GM23248 (cell line): ENCODE results near the gene ROBO2. TPM values are rescaled to one million over a fixed set of nuclear protein-coding genes. Genes with fewer than 3 reads are reported as not detected.
A peak's percentile ranks its signal among the peaks of the same experiment; 100 is the strongest.

ENCODE experiments used
- DNase-seq: peaks from one replicate; pipeline ENCODE4 v3.0.0-alpha.2; 2015
- H2AFZ ChIP-seq: fragments of 200-600 bp; sonication (generic); 2 replicates; pipeline ENCODE4 v1.6.1; 2016; ENCODE audit warnings: antibody characterized with exemption
- H3F3A ChIP-seq: fragments of 200-600 bp; sonication (generic); 2 replicates; pipeline ENCODE4 v1.6.1; 2016; ENCODE audit warnings: mild to moderate bottlenecking, antibody characterized with exemption, mixed run types; ENCODE audit not compliant: insufficient read depth
- H3K27ac ChIP-seq: fragments of 200-600 bp; sonication (generic); 2 replicates; pipeline ENCODE4 v1.5.1; 2016; ENCODE audit warnings: mild to moderate bottlenecking
- H3K27me3 ChIP-seq: fragments of 200-600 bp; sonication (generic); replicated peaks from 2 replicates; pipeline ENCODE4 v1.6.1; 2016; ENCODE audit warnings: mild to moderate bottlenecking; ENCODE audit not compliant: insufficient read depth
- H3K36me3 ChIP-seq: fragments of 200-600 bp; sonication (generic); 2 replicates; pipeline ENCODE4 v1.6.1; 2016; ENCODE audit warnings: low read depth, mild to moderate bottlenecking
- H3K4me1 ChIP-seq: fragments of 200-600 bp; sonication (generic); 2 replicates; pipeline ENCODE4 v1.6.1; 2016; ENCODE audit warnings: mild to moderate bottlenecking; ENCODE audit not compliant: insufficient read depth
- H3K4me2 ChIP-seq: fragments of 200-600 bp; sonication (generic); one replicate; pipeline ENCODE4 v1.6.1; 2016; ENCODE audit warnings: mild to moderate bottlenecking; ENCODE audit not compliant: unreplicated experiment
- H3K4me3 ChIP-seq: fragments of 200-600 bp; sonication (generic); 2 replicates; pipeline ENCODE4 v1.5.1; 2016; ENCODE audit warnings: mild to moderate bottlenecking
- H3K79me2 ChIP-seq: fragments of 200-600 bp; sonication (generic); 2 replicates; pipeline ENCODE4 v1.6.1; 2016; ENCODE audit warnings: mild to moderate bottlenecking; ENCODE audit not compliant: insufficient read depth
- H3K9ac ChIP-seq: fragments of 200-600 bp; sonication (generic); 2 replicates; pipeline ENCODE4 v1.6.1; 2016; ENCODE audit warnings: mild to moderate bottlenecking
- H3K9me2 ChIP-seq: fragments of 200-600 bp; sonication (generic); 2 replicates; pipeline ENCODE4 v1.6.1; 2016; ENCODE audit warnings: mixed run types, mild to moderate bottlenecking, moderate library complexity; ENCODE audit not compliant: insufficient read depth
- H3K9me3 ChIP-seq: fragments of 200-600 bp; sonication (generic); one replicate; pipeline ENCODE4 v1.6.1; 2017; ENCODE audit warnings: low read depth
- H4K20me1 ChIP-seq: fragments of 200-600 bp; sonication (generic); 2 replicates; pipeline ENCODE4 v1.6.0; 2016; ENCODE audit not compliant: insufficient read depth
- EZH2 ChIP-seq: fragments of 200-600 bp; sonication (generic); IDR thresholded peaks from 2 replicates; pipeline ENCODE4 v1.6.1; 2018; ENCODE audit warnings: antibody characterized with exemption, mild to moderate bottlenecking; ENCODE audit not compliant: insufficient read depth, poor library complexity, severe bottlenecking
- EZH2phosphoT487 ChIP-seq: fragments of 200-600 bp; sonication (generic); IDR thresholded peaks from 2 replicates; pipeline ENCODE4 v1.6.1; 2018; ENCODE audit warnings: antibody characterized with exemption, moderate library complexity, mild to moderate bottlenecking, low read depth; ENCODE audit not compliant: insufficient read depth
- WGBS, 2 experiments: methylation state at CpG; one replicate each; pipeline ENCODE4 v1.1.6; 2015 to 2017; ENCODE audit warnings: low lambda C conversion rate in 2 of 2, low coverage in 1 of 2; ENCODE audit errors: missing lambda C conversion rate in 2 of 2; 5-methylcytosine and 5-hydroxymethylcytosine counted together
- in situ Hi-C: fragments of 300-500 bp; cut with MboI; formaldehyde crosslinking; loops from 2 replicates; pipeline ENCODE4 v1.15.0; 2020
- polyA plus RNA-seq: library from polyadenylated mRNA; unstranded; fragments of >200 nt; fragmentation: Nextera tagmentation; extraction: Ambion mirVana; gene quantifications from 2 replicates; pipeline ENCODE4 v1.2.1, GENCODE V29; 2016
- total RNA-seq: library from RNA; depleted of rRNA; stranded (reverse); fragments of >200 nt; shearing (Covaris generic); gene quantifications from 2 replicates; pipeline ENCODE4 v1.2.3, GENCODE V29; 2014

The ROBO2 gene
- total and polyA plus RNA-seq, 2 experiments from 2014 or later, result under 0.01 to 0.05 TPM

DNA sequence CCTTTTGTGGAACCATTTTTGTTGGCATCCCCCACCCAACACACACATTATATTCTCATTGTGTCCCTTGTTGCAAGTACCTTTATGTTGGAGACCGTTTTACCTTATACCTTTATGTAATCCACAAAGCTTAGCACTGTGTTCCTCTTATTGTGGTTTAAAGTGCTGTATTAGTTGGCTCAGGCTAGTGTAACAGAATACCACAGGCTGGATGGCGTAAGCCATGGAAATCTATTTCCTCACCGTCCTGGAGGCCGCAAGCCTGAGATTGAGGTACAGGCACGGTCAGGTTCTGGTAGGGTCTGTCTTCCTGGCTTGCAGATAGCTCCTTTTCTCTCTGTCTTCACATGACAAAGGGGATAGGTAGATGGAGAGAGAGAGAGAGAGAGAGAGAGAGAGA, 302.8 kb downstream of the ROBO2 start:
- Histone ChIP-seq H3K9me2 (no peaks in the 10 kb centered on the region), H4K20me1 (no peaks in the 10 kb centered on the region), H2AFZ (no peak overlapping the region), H3K4me2 (no peak overlapping the region), H3K4me3 (no peak overlapping the region), H3K79me2 (no peaks in the 10 kb centered on the region), H3K27ac (no peak overlapping the region), H3K9ac (no peak overlapping the region), H3K9me3 (no peaks in the 10 kb centered on the region), H3K36me3 (no peaks in the 10 kb centered on the region), H3K4me1 (no peaks in the 10 kb centered on the region), H3F3A (no peaks in the 10 kb centered on the region), H3K27me3 (no peaks in the 10 kb centered on the region)
- DNase-seq, result no peak
- TF ChIP-seq EZH2, result no peak
- no peak for TF ChIP-seq EZH2phosphoT487
- WGBS, 2 experiments, result 66 to 69% methylated on average over 5 of the region's 5 CpGs
- in situ Hi-C loops, result no loop called here

DNA sequence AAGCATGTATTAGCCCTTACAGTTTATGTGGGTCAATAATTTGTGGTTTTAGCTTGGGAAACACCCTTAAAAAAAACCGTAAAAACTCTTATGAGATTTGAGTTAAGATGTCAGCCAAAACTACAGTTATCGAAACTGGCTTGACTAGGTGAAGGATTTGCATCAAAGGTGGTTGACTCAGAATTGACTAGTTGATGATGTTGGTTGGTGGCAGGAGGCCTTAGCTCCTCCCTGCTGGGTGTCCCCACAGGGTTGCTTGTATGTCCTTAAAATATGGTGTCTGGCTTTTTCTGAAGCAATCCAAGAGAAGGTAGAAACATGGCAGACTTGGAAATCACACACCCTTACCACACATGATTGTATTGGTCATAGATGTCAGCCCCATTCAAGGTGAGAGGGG, 305.1 kb downstream of the ROBO2 start:
- H2AFZ ChIP-seq, result no peak overlapping the region
- H3K27ac ChIP-seq, result no peak overlapping the region
- no peaks in the 10 kb centered on the region for H3K36me3 ChIP-seq
- H3K4me1 ChIP-seq, result no peaks in the 10 kb centered on the region
- H4K20me1 ChIP-seq, result no peaks in the 10 kb centered on the region
- 86% methylated on average over 2 of the region's 2 CpGs for WGBS, 2 experiments
- no peaks in the 10 kb centered on the region for H3K27me3 ChIP-seq
- no peak overlapping the region for H3K4me3 ChIP-seq
- H3K79me2 ChIP-seq, result no peaks in the 10 kb centered on the region
- no peaks in the 10 kb centered on the region for H3K9me2 ChIP-seq
- H3K9ac ChIP-seq, result no peak overlapping the region
- no peak for DNase-seq
- no peak overlapping the region for H3K4me2 ChIP-seq
- in situ Hi-C loops, result no loop called here
- no peaks in the 10 kb centered on the region for H3F3A ChIP-seq
- H3K9me3 ChIP-seq, result no peaks in the 10 kb centered on the region
- TF ChIP-seq EZH2phosphoT487 (no peak), EZH2 (no peak)

DNA sequence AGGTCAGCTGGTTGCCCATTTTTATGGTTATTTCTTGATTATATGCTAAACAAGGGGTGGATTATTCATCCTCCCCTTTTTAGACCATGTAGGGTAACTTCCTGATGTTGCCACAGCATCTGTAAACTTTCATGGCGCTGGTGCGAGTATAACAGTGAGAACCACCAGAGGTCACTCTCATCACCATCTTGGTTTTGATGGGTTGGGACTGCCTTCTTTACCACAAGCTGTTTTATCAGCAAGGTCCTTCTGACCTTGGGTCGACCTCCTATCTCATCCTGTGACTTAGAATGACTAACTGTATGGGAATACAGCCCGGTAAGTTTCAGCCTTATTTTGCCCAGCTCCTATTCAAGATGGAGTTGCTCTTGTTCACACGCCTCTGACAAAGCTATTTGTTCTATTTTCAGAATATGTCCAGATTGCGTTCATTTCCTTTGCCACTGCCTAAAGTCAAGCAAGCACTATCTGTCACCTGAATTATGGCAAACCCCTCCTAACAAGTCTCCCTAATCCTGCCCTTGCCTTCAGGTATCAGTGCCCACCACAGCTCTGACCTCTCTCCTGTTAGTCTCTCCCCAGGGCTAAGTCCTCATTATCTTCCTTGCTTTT, 308.5 kb downstream of the ROBO2 start:
- H3K4me2 ChIP-seq, result no peak overlapping the region
- no peaks in the 10 kb centered on the region for H3F3A ChIP-seq
- H3K36me3 ChIP-seq, result no peaks in the 10 kb centered on the region
- 70 to 73% methylated on average over 6 of the region's 6 CpGs for WGBS, 2 experiments
- H3K4me1 ChIP-seq, result no peaks in the 10 kb centered on the region
- peak; percentile 36 for DNase-seq
- TF ChIP-seq EZH2phosphoT487 (no peak), EZH2 (no peak)
- H3K9me3 ChIP-seq, result no peaks in the 10 kb centered on the region
- H3K4me3 ChIP-seq, result no peak overlapping the region
- in situ Hi-C loops, result no loop called here
- H3K27ac ChIP-seq, result no peak overlapping the region
- no peaks in the 10 kb centered on the region for H3K27me3 ChIP-seq
- H3K9ac ChIP-seq, result no peak overlapping the region
- no peaks in the 10 kb centered on the region for H3K9me2 ChIP-seq
- H2AFZ ChIP-seq, result no peak overlapping the region
- no peaks in the 10 kb centered on the region for H3K79me2 ChIP-seq
- no peaks in the 10 kb centered on the region for H4K20me1 ChIP-seq

DNA sequence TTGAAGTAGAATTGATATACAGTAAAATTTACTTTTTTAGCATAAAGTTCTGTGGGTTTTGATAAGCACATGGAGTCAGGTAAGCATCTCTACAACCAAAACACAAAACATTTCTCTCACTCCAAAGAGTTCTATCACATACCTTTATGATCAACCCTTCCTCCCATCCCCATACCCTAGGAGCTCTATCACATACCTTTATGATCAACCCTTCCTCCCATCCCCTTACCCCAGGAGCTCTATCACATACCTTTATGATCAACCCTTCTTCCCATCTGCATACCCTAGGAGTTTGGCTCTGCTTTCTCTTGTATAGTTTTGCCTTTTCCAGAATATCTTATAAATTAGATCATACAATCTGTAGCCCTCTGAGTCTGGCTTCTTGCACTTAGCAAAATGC, 315.1 kb downstream of the ROBO2 start:
- Histone ChIP-seq H3K4me1 (no peaks in the 10 kb centered on the region), H3K9me2 (no peaks in the 10 kb centered on the region), H3F3A (no peaks in the 10 kb centered on the region), H3K27me3 (no peaks in the 10 kb centered on the region), H2AFZ (no peak overlapping the region), H3K27ac (no peak overlapping the region), H3K36me3 (no peaks in the 10 kb centered on the region), H3K79me2 (no peaks in the 10 kb centered on the region), H3K9me3 (no peaks in the 10 kb centered on the region), H3K4me3 (no peak overlapping the region), H3K9ac (no peak overlapping the region), H3K4me2 (no peak overlapping the region), H4K20me1 (no peaks in the 10 kb centered on the region)
- TF ChIP-seq EZH2 (no peak), EZH2phosphoT487 (no peak)
- in situ Hi-C loops, result no loop called here
- no peak for DNase-seq

DNA sequence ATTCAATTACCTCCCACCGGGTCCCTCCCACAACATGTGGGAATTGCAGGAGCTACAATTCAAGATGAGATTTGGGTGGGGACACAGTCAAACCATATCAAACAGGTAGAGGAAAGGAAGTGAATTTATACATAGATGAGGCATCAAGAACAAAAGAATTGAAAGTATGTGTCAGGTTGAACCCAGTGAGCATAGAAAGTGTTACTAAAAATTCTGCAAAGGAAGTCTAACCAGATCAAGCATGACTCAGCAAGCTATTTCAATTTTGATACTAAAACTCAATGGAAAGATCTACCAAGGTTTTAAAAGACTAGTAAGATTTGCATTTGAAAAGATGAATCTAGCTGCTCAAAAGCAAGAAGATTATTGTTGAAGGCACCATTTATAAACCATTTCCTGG, 323.0 kb downstream of the ROBO2 start:
- Histone ChIP-seq H3K4me3 (no peak overlapping the region), H2AFZ (no peak overlapping the region), H3K9me3 (no peaks in the 10 kb centered on the region), H3K27ac (no peak overlapping the region), H3F3A (no peaks in the 10 kb centered on the region), H3K9me2 (no peaks in the 10 kb centered on the region), H4K20me1 (no peaks in the 10 kb centered on the region), H3K9ac (no peak overlapping the region), H3K27me3 (no peaks in the 10 kb centered on the region), H3K36me3 (no peaks in the 10 kb centered on the region), H3K4me1 (no peaks in the 10 kb centered on the region), H3K4me2 (no peak overlapping the region), H3K79me2 (no peaks in the 10 kb centered on the region)
- in situ Hi-C loops, result no loop called here
- DNase-seq, result no peak
- WGBS, 2 experiments, result 50 to 83% methylated on average over 1 of the region's 1 CpG
- TF ChIP-seq EZH2phosphoT487 (no peak), EZH2 (no peak)
